Measurements from ENCODE around the gene SCAMP4.

The SCAMP4 gene

DNA sequence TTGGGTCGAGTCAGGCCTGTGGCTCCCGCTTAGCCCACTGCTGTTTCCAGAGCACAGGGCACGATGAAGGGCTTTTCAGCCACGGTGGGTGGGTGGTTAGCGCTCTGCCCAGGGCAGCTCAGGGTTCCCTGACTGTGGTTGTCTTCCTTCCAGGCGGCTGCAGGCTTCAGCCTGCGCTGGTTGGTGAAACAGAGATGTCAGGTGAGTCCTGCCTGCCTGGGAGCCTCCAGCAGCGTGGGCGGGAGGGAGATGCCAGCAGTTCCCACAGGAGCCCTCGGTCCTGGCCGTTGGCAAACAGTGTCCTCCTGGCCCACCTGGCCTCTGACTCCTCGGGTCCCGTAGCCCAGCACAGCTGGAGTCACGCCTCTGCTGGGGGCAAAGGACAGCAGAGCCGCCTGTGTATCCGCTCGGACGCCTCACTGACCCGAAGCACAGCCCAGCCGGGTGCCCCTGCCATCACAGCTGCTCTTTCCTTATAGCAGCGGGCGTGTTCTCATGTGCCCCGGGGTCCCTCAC is 9.7 kb downstream of the SCAMP4 start (continued):
- TF ChIP-seq, protein P1, sequence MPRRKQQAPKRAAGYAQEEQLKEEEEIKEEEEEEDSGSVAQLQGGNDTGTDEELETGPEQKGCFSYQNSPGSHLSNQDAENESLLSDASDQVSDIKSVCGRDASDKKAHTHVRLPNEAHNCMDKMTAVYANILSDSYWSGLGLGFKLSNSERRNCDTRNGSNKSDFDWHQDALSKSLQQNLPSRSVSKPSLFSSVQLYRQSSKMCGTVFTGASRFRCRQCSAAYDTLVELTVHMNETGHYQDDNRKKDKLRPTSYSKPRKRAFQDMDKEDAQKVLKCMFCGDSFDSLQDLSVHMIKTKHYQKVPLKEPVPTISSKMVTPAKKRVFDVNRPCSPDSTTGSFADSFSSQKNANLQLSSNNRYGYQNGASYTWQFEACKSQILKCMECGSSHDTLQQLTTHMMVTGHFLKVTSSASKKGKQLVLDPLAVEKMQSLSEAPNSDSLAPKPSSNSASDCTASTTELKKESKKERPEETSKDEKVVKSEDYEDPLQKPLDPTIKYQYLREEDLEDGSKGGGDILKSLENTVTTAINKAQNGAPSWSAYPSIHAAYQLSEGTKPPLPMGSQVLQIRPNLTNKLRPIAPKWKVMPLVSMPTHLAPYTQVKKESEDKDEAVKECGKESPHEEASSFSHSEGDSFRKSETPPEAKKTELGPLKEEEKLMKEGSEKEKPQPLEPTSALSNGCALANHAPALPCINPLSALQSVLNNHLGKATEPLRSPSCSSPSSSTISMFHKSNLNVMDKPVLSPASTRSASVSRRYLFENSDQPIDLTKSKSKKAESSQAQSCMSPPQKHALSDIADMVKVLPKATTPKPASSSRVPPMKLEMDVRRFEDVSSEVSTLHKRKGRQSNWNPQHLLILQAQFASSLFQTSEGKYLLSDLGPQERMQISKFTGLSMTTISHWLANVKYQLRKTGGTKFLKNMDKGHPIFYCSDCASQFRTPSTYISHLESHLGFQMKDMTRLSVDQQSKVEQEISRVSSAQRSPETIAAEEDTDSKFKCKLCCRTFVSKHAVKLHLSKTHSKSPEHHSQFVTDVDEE (CRISPR knock-in tag; IDR thresholded peaks at IDR 0.05): no peak
- TF ChIP-seq ZFP30 (CRISPR knock-in tag; IDR thresholded peaks at IDR 0.05) (no peak), ESRRG (CRISPR knock-in tag; IDR thresholded peaks at IDR 0.05) (no peak)
- TF ChIP-seq, protein P2, sequence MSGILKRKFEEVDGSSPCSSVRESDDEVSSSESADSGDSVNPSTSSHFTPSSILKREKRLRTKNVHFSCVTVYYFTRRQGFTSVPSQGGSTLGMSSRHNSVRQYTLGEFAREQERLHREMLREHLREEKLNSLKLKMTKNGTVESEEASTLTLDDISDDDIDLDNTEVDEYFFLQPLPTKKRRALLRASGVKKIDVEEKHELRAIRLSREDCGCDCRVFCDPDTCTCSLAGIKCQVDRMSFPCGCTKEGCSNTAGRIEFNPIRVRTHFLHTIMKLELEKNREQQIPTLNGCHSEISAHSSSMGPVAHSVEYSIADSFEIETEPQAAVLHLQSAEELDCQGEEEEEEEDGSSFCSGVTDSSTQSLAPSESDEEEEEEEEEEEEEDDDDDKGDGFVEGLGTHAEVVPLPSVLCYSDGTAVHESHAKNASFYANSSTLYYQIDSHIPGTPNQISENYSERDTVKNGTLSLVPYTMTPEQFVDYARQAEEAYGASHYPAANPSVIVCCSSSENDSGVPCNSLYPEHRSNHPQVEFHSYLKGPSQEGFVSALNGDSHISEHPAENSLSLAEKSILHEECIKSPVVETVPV (CRISPR knock-in tag; IDR thresholded peaks at IDR 0.05): no peak

DNA sequence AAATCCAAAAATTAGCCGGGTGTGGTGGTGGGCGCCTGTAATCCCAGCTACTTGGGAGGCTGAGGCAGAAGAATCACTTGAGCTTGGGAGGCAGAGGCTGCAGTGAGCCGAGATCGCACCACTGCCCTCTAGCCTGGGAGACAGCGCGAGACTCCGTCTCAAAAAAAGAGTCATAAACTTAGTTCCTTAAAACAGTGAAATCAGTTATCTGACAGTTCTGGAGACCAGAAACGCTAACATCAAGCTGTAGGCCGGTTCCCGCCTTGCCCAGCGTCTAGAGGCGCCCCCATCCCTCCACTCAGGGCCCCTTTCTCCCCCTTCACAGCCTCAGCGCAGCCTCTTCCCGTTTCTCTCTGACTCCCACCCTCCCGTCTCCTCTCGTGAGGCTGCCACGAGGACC is 11.9 kb downstream of the SCAMP4 start:
- no peak for TF ChIP-seq ZFP3 (CRISPR knock-in tag; IDR thresholded peaks at IDR 0.05)
- ATAC-seq: no peak

GRCh38 chr19:1917926-1918325 is 12.7 kb downstream of the SCAMP4 start:
- TF ChIP-seq RARB (CRISPR knock-in tag; IDR thresholded peaks at IDR 0.05): no peak
- TF ChIP-seq, protein P3, sequence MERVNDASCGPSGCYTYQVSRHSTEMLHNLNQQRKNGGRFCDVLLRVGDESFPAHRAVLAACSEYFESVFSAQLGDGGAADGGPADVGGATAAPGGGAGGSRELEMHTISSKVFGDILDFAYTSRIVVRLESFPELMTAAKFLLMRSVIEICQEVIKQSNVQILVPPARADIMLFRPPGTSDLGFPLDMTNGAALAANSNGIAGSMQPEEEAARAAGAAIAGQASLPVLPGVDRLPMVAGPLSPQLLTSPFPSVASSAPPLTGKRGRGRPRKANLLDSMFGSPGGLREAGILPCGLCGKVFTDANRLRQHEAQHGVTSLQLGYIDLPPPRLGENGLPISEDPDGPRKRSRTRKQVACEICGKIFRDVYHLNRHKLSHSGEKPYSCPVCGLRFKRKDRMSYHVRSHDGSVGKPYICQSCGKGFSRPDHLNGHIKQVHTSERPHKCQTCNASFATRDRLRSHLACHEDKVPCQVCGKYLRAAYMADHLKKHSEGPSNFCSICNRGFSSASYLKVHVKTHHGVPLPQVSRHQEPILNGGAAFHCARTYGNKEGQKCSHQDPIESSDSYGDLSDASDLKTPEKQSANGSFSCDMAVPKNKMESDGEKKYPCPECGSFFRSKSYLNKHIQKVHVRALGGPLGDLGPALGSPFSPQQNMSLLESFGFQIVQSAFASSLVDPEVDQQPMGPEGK (CRISPR knock-in tag; IDR thresholded peaks at IDR 0.05; ENCODE audit: borderline replicate concordance): no peak
- TF ChIP-seq ZFP30 (CRISPR knock-in tag; IDR thresholded peaks at IDR 0.05): no peak
- TF ChIP-seq SNAI2 (CRISPR knock-in tag; IDR thresholded peaks at IDR 0.05): no peak
- TF ChIP-seq TOX (CRISPR knock-in tag; IDR thresholded peaks at IDR 0.05; ENCODE audit: borderline replicate concordance): no peak
- TF ChIP-seq, protein P2 (CRISPR knock-in tag; IDR thresholded peaks at IDR 0.05): no peak
- no peak for TF ChIP-seq PPARA (CRISPR knock-in tag; IDR thresholded peaks at IDR 0.05; ENCODE audit: borderline replicate concordance)
- no peak for TF ChIP-seq TCF4 (CRISPR knock-in tag; IDR thresholded peaks at IDR 0.05; ENCODE audit: borderline replicate concordance)
- TF ChIP-seq CSDC2 (CRISPR knock-in tag; IDR thresholded peaks at IDR 0.05): no peak
- no peak for TF ChIP-seq ZNF8 (CRISPR knock-in tag; IDR thresholded peaks at IDR 0.05)
- TF ChIP-seq BACH2 (CRISPR knock-in tag; IDR thresholded peaks at IDR 0.05; ENCODE audit: borderline replicate concordance): no peak
- no peak for TF ChIP-seq OSR1 (CRISPR knock-in tag; IDR thresholded peaks at IDR 0.05)
- TF ChIP-seq ZFP3 (CRISPR knock-in tag; IDR thresholded peaks at IDR 0.05): no peak
- TF ChIP-seq ZC3H10 (CRISPR knock-in tag; IDR thresholded peaks at IDR 0.05): no peak
- TF ChIP-seq, protein P4, sequence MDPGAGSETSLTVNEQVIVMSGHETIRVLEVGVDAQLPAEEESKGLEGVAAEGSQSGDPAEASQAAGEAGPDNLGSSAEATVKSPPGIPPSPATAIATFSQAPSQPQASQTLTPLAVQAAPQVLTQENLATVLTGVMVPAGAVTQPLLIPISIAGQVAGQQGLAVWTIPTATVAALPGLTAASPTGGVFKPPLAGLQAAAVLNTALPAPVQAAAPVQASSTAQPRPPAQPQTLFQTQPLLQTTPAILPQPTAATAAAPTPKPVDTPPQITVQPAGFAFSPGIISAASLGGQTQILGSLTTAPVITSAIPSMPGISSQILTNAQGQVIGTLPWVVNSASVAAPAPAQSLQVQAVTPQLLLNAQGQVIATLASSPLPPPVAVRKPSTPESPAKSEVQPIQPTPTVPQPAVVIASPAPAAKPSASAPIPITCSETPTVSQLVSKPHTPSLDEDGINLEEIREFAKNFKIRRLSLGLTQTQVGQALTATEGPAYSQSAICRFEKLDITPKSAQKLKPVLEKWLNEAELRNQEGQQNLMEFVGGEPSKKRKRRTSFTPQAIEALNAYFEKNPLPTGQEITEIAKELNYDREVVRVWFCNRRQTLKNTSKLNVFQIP (CRISPR knock-in tag; IDR thresholded peaks at IDR 0.05; ENCODE audit: borderline replicate concordance, low read depth): no peak
- TF ChIP-seq ARNTL (CRISPR knock-in tag; IDR thresholded peaks at IDR 0.05; ENCODE audit: borderline replicate concordance, low read depth): no peak
- no peak for TF ChIP-seq ZNF70 (CRISPR knock-in tag; IDR thresholded peaks at IDR 0.05)
- TF ChIP-seq ZNF565 (CRISPR knock-in tag; conservative IDR thresholded peaks at IDR 0.05; ENCODE audit: low read depth): no peak
- TF ChIP-seq, protein P5, sequence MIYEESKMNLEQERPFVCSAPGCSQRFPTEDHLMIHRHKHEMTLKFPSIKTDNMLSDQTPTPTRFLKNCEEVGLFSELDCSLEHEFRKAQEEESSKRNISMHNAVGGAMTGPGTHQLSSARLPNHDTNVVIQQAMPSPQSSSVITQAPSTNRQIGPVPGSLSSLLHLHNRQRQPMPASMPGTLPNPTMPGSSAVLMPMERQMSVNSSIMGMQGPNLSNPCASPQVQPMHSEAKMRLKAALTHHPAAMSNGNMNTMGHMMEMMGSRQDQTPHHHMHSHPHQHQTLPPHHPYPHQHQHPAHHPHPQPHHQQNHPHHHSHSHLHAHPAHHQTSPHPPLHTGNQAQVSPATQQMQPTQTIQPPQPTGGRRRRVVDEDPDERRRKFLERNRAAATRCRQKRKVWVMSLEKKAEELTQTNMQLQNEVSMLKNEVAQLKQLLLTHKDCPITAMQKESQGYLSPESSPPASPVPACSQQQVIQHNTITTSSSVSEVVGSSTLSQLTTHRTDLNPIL (CRISPR knock-in tag; IDR thresholded peaks at IDR 0.05; ENCODE audit: low read depth): no peak
- ATAC-seq: no peak
